B cell (primary cell): ENCODE results near the gene CHSY3. TPM values are rescaled to one million over a fixed set of nuclear protein-coding genes. Genes with fewer than 3 reads are reported as not detected.

Source experiments
- ATAC-seq: fragments of 200-7000 bp; cut with Tn5 transposase; one replicate; pipeline ENCODE4 v1.10.0; 2021; ENCODE audit warnings: low read depth, mild to moderate bottlenecking, moderate number of reproducible peaks, moderate library complexity
- CTCF ChIA-PET: fragments of 350-600 bp; sonication (Branson Sonifier 250); formaldehyde crosslinking; loops from one replicate; lab custom pipeline; 2021; ENCODE audit warnings: antibody characterized with exemption, inconsistent platforms; lab: Charles Lee
- POLR2A ChIA-PET: fragments of 350-600 bp; sonication (Branson Sonifier 250); formaldehyde crosslinking; loops from one replicate; lab custom pipeline; 2021; ENCODE audit warnings: antibody characterized with exemption; lab: Charles Lee
- DNase-seq: peaks from one replicate; pipeline ENCODE4 v3.0.0; 2013
- H2AFZ ChIP-seq: 2 replicates; pipeline ENCODE4 v1.6.1; 2012; ENCODE audit warnings: mild to moderate bottlenecking, low read depth, low read length; ENCODE audit not compliant: insufficient read depth, poor library complexity, severe bottlenecking
- H3K27ac ChIP-seq, 2 donors: 1 replicate in 1 of 2; 2 replicates in 1 of 2; pipeline ENCODE4 v1.5.1; 2012 to 2013; ENCODE audit warnings: low read length in 2 of 2, mild to moderate bottlenecking in 2 of 2, moderate library complexity in 1 of 2
- H3K27me3 ChIP-seq, 4 experiments: fragments of 200-600 bp in 1 of 4; sonication (generic) in 1 of 4; replicated peaks in 1 of 4; 1 replicate in 2 of 4; 2 replicates in 2 of 4; pipeline versions ENCODE4 v1.6.1 to v1.7.0; 2013 to 2016; ENCODE audit warnings: low read length in 3 of 4, mild to moderate bottlenecking in 2 of 4, mixed read lengths in 1 of 4, moderate library complexity in 1 of 4; ENCODE audit not compliant: insufficient read depth in 4 of 4, control insufficient read depth in 3 of 4; ENCODE audit errors: control extremely low read depth in 1 of 4
- H3K36me3 ChIP-seq, 2 experiments: replicated peaks in 1 of 2; 1 replicate in 1 of 2; 2 replicates in 1 of 2; pipeline versions ENCODE4 v1.6.1 to v1.7.1; 2013; ENCODE audit warnings: low read length in 1 of 2; ENCODE audit not compliant: insufficient read depth in 2 of 2, control insufficient read depth in 1 of 2; ENCODE audit errors: control extremely low read depth in 1 of 2, extremely low read depth in 1 of 2
- H3K4me1 ChIP-seq, 2 donors: fragments of 200-600 bp in 1 of 2; sonication (generic) in 1 of 2; 1 replicate in 1 of 2; 2 replicates in 1 of 2; pipeline versions ENCODE4 v1.5.1 to v1.6.1; 2013 to 2017; ENCODE audit warnings: low read length in 2 of 2; ENCODE audit not compliant: control insufficient read depth in 2 of 2, insufficient read depth in 2 of 2
- H3K4me2 ChIP-seq: replicated peaks from 2 replicates; pipeline ENCODE3; 2012; ENCODE audit warnings: mild to moderate bottlenecking, low read depth, low read length; ENCODE audit not compliant: poor library complexity, severe bottlenecking
- H3K4me3 ChIP-seq, 5 experiments: fragments of 200-600 bp in 1 of 5; sonication (generic) in 1 of 5; 1 replicate in 3 of 5; 2 replicates in 2 of 5; pipeline versions ENCODE4 v1.5.1 to v1.7.0; 2011 to 2016; ENCODE audit warnings: low read length in 4 of 5, mild to moderate bottlenecking in 4 of 5, low read depth in 2 of 5, control low read depth in 1 of 5, moderate library complexity in 1 of 5; ENCODE audit not compliant: insufficient read depth in 1 of 5; ENCODE audit errors: control extremely low read depth in 1 of 5, extremely low read depth in 1 of 5
- H3K79me2 ChIP-seq: fragments of 200-600 bp; sonication (generic); one replicate; pipeline ENCODE4 v1.6.0; 2016; ENCODE audit warnings: low read length; ENCODE audit not compliant: control insufficient read depth, insufficient read depth
- H3K9ac ChIP-seq: fragments of 200-600 bp; sonication (generic); 2 replicates; pipeline ENCODE4 v1.6.1; 2017; ENCODE audit warnings: mild to moderate bottlenecking, low read length, moderate library complexity
- H3K9me3 ChIP-seq, 3 donors: one replicate each; pipeline versions ENCODE4 v1.6.1 to v1.7.1; 2013; ENCODE audit warnings: low read length in 2 of 3; ENCODE audit not compliant: control insufficient read depth in 2 of 3, insufficient read depth in 1 of 3; ENCODE audit errors: control extremely low read depth in 1 of 3
- H4K20me1 ChIP-seq: 2 replicates; pipeline ENCODE4 v1.6.0; 2012; ENCODE audit warnings: mild to moderate bottlenecking, low read length; ENCODE audit not compliant: insufficient read depth, control insufficient read depth, poor library complexity, severe bottlenecking
- H3K27ac Mint-ChIP-seq: one replicate; pipeline ENCODE4 v1.8.0; 2021; ENCODE audit warnings: mixed read lengths
- H3K27me3 Mint-ChIP-seq: one replicate; pipeline ENCODE4 v1.8.0; 2021; ENCODE audit warnings: mixed read lengths
- H3K4me1 Mint-ChIP-seq: one replicate; pipeline ENCODE4 v1.8.0; 2021; ENCODE audit warnings: mixed read lengths
- H3K4me3 Mint-ChIP-seq: one replicate; pipeline ENCODE4 v1.8.0; 2021; ENCODE audit warnings: mixed read lengths
- H3K9me3 Mint-ChIP-seq: one replicate; pipeline ENCODE4 v1.8.0; 2022; ENCODE audit warnings: mixed read lengths; ENCODE audit not compliant: insufficient read depth
- EZH2 ChIP-seq: IDR thresholded peaks from 2 replicates; pipeline ENCODE4 v1.6.1; 2012; ENCODE audit warnings: borderline replicate concordance, low read depth, mild to moderate bottlenecking, moderate library complexity, low read length; ENCODE audit not compliant: insufficient read depth, poor library complexity, severe bottlenecking
- WGBS: methylation state at CpG from one replicate; pipeline ENCODE4 v1.1.5; 2013; ENCODE audit warnings: missing lambda C conversion rate; ENCODE audit not compliant: insufficient coverage; 5-methylcytosine and 5-hydroxymethylcytosine counted together
- intact Hi-C: fragments of 100-400 bp; cut with micrococcal nuclease; formaldehyde crosslinking; loops from one replicate; pipeline ENCODE4 v1.10.0; 2022
- polyA plus RNA-seq: library from polyadenylated mRNA; depleted of rRNA; stranded (reverse); fragments of >200 nt; gene quantifications from 2 replicates; pipeline ENCODE4 v1.2.3, GENCODE V29; 2012
- total RNA-seq, 2 donors: library from RNA; stranded (reverse); fragments of 120-200 nt in 1 of 2; gene quantifications; 1 replicate in 1 of 2; 2 replicates in 1 of 2; pipeline versions ENCODE4 v1.2.3 to v1.2.4, GENCODE V29; 2013 to 2022
- TF ChIP-seq, protein P1 (sequence below): fragments of 200-600 bp; IDR thresholded peaks from one replicate; pipeline ENCODE4 v1.8.0; 2022; ENCODE audit warnings: antibody characterized with exemption, mild to moderate bottlenecking

Gene CHSY3
- total and polyA plus RNA-seq, 2 donors (not counting 1 experiment from before 2014, with no cell fraction given) = not detected

DNA sequence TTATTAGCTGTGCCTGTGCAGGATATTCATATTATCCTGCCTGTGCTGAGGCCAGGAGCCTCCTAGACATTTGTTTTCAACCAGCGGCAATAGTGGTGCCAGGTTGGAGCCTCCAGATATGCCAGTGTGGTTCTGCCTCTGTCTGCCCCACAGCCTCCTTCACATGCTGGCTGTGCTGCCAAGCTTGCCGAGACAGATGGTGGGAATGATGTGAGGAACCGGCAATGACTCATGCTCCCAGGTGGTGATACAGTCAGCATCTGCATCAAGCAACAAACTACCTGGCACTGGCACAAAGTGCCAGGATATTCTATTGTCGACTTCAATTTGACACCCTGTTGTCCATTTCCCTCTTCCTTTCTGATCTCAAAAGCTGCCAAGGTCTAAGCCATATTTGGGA, 285.7 kb downstream of the CHSY3 start:
- H3K4me3 Mint-ChIP-seq = no peak overlapping the region
- H3K4me1 ChIP-seq = no peaks in the 10 kb centered on the region
- H3K36me3 ChIP-seq = no peaks in the 10 kb centered on the region
- POLR2A ChIA-PET = no interaction called here
- CTCF ChIA-PET = no interaction called here
- H3K9me3 ChIP-seq = peaks cover 0 to 1% (median 0%) of the 10 kb centered on the region in 3 donors
- no peaks in the 10 kb centered on the region for H4K20me1 ChIP-seq
- DNase-seq = no peak
- H3K79me2 ChIP-seq = no peaks in the 10 kb centered on the region
- no peaks in the 10 kb centered on the region for H3K4me1 Mint-ChIP-seq
- H3K4me3 ChIP-seq = no peak overlapping the region
- H3K27ac Mint-ChIP-seq = no peak overlapping the region
- H2AFZ ChIP-seq = no peak overlapping the region
- H3K9me3 Mint-ChIP-seq = no peaks in the 10 kb centered on the region
- intact Hi-C loops = no loop called here
- H3K27ac ChIP-seq = no peak overlapping the region
- no peaks in the 10 kb centered on the region for H3K27me3 ChIP-seq
- no peaks in the 10 kb centered on the region for H3K27me3 Mint-ChIP-seq
- no peak overlapping the region for H3K9ac ChIP-seq
- no peak for ATAC-seq
- 84% methylated on average over 4 of the region's 4 CpGs for WGBS
- H3K4me2 ChIP-seq = no peak overlapping the region
- no peak for TF ChIP-seq EZH2
- TF ChIP-seq, protein P1, sequence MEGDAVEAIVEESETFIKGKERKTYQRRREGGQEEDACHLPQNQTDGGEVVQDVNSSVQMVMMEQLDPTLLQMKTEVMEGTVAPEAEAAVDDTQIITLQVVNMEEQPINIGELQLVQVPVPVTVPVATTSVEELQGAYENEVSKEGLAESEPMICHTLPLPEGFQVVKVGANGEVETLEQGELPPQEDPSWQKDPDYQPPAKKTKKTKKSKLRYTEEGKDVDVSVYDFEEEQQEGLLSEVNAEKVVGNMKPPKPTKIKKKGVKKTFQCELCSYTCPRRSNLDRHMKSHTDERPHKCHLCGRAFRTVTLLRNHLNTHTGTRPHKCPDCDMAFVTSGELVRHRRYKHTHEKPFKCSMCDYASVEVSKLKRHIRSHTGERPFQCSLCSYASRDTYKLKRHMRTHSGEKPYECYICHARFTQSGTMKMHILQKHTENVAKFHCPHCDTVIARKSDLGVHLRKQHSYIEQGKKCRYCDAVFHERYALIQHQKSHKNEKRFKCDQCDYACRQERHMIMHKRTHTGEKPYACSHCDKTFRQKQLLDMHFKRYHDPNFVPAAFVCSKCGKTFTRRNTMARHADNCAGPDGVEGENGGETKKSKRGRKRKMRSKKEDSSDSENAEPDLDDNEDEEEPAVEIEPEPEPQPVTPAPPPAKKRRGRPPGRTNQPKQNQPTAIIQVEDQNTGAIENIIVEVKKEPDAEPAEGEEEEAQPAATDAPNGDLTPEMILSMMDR = no peak

DNA sequence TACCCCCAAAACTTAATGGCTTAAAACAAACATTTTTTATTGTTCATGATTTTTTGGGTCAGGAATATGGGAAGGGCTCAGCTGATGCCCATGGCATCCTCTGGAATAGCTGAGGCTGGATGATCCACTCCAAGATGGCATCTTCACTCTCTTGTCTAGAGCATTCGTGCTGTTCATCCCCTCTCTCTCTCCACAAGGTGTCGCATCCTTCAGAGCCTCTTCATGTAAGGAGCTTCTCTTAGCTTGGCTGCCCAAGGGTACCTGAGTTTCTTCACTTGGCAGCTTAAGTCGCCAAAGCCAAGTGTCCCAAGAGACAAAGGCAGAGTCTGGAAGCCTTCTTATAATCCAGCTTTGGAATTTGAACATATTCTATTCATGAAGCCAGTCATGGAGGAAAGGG, 294.7 kb downstream of the CHSY3 start:
- no peak overlapping the region for H2AFZ ChIP-seq
- no peaks in the 10 kb centered on the region for H3K79me2 ChIP-seq
- Mint-ChIP-seq H3K4me3 (no peak overlapping the region), H3K4me1 (no peaks in the 10 kb centered on the region), H3K9me3 (peaks cover 3% of the 10 kb centered on the region), H3K27me3 (no peaks in the 10 kb centered on the region), H3K27ac (no peak overlapping the region)
- no peaks in the 10 kb centered on the region for H3K27me3 ChIP-seq
- H3K9me3 ChIP-seq = peaks cover 0 to 7% (median 0%) of the 10 kb centered on the region in 3 donors
- TF ChIP-seq, protein P1 = no peak
- TF ChIP-seq EZH2 = no peak
- ChIA-PET CTCF (no interaction called here), POLR2A (no interaction called here)
- H3K4me3 ChIP-seq = no peak overlapping the region
- no peak overlapping the region for H3K9ac ChIP-seq
- 72% methylated on average over 3 of the region's 3 CpGs for WGBS
- ATAC-seq (no peak), DNase-seq (no peak)
- no peak overlapping the region for H3K4me2 ChIP-seq
- H3K27ac ChIP-seq = no peak overlapping the region
- intact Hi-C loops = no loop called here
- H3K4me1 ChIP-seq = no peaks in the 10 kb centered on the region
- no peaks in the 10 kb centered on the region for H4K20me1 ChIP-seq
- no peaks in the 10 kb centered on the region for H3K36me3 ChIP-seq
